Esophagus squamous epithelium (tissue), 5 donors: ENCODE measurements around the gene SLIT1. TPM values are rescaled to one million over a fixed set of nuclear protein-coding genes. Genes with fewer than 3 reads are reported as not detected.

Experiments
- DNase-seq: peaks from one replicate; lab custom pipeline; 2025; lab: John Stamatoyannopoulos, UW
- H3K27ac ChIP-seq, 4 donors: fragments of 200-600 bp; sonication (generic); one replicate each; pipeline ENCODE4 v1.5.1; 2016 to 2019; ENCODE audit warnings: mild to moderate bottlenecking in 1 of 4
- H3K27me3 ChIP-seq, 4 donors: fragments of 200-600 bp; sonication (generic); 1 replicate in 3 of 4; 2 replicates in 1 of 4; pipeline versions ENCODE4 v1.5.1 to v1.6.0; 2017 to 2021; ENCODE audit warnings: antibody characterized with exemption in 1 of 4
- H3K36me3 ChIP-seq, 3 donors: fragments of 200-600 bp; sonication (generic); one replicate each; pipeline ENCODE4 v1.5.1; 2016 to 2019
- H3K4me1 ChIP-seq, 3 donors: fragments of 200-600 bp; sonication (generic); one replicate each; pipeline ENCODE4 v1.5.1; 2017 to 2019
- H3K4me3 ChIP-seq, 4 donors: fragments of 200-600 bp; sonication (generic); 1 replicate in 3 of 4; 2 replicates in 1 of 4; pipeline ENCODE4 v1.5.1; 2016 to 2019; ENCODE audit warnings: mild to moderate bottlenecking in 2 of 4, moderate library complexity in 1 of 4
- H3K9me3 ChIP-seq, 3 donors: fragments of 200-600 bp; sonication (generic); one replicate each; pipeline ENCODE4 v1.5.1; 2016 to 2019
- POLR2A ChIP-seq, 4 donors: fragments of 450-650 bp; IDR thresholded peaks; one replicate each; pipeline ENCODE4 v1.6.1; 2017; ENCODE audit warnings: antibody characterized with exemption in 4 of 4, mild to moderate bottlenecking in 4 of 4, moderate library complexity in 3 of 4
- WGBS, 2 donors: methylation state at CpG; one replicate each; pipeline ENCODE4 v1.1.5; 2018; 5-methylcytosine and 5-hydroxymethylcytosine counted together
- intact Hi-C: fragments of 100-400 bp; cut with DNase I; formaldehyde crosslinking; loops from one replicate; pipeline ENCODE4 v1.15.0; 2022
- total RNA-seq, 4 donors: library from RNA; depleted of rRNA; stranded (reverse); fragments of >200 nt; gene quantifications; one replicate each; pipeline ENCODE4 v1.1.0, GENCODE V29; 2016
- TF ChIP-seq, protein P1 (sequence below), 6 experiments: fragments of 450-650 bp in 4 of 6; fragments of 200-600 bp in 2 of 6; sonication (generic) in 2 of 6; IDR thresholded peaks; one replicate each; pipeline ENCODE4 v1.5.1; 2016 to 2019; ENCODE audit warnings: antibody characterized with exemption in 6 of 6, mild to moderate bottlenecking in 4 of 6, moderate library complexity in 4 of 6
- donor health status: DM: yes; HTN: yes; CAD: no.

Gene SLIT1
- total RNA-seq, 4 donors from 2014 or later: not detected

DNA sequence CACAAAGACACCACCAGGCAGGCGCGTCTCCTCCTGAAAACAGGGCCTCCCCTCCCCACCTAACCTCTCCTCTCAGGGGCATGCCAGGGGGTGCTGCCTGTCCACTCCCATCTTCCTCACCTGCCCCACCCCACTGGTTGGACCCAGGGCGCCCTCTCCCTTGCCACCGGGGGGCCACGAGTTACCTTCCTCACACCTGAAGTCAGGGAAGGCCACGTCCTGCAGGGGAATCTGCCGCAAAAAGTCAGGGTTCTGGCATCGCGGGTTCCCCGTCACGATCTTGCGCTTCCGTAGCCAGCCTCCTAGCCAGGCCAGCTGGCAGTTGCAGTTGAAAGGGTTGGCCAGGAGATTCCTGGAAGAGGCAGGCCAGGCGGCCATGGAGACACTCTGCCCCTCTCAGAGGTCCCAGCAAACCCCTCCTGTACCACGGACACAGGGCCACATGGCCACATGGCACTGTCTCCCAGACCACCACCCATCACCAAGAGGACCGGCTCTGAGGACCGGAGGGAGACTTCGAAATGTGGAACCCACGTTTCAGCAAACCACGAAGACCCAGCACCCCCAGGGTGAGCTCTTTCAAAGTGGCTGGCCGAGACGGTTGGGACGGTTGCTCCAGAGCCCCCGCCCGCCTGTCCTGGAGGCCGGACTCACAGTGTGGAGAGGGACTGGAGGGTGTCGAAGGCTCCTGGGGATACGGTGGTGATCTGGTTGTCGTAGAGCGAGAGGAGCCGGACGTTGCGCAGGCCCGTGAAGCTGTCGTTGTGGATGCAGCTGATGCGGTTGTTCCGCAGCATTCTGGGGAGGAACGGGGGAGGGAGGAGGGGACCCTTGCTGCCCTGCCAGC, 142.8 kb downstream of the SLIT1 start:
- TF ChIP-seq POLR2A (IDR thresholded peaks at IDR 0.05): no peak
- TF ChIP-seq, protein P1, sequence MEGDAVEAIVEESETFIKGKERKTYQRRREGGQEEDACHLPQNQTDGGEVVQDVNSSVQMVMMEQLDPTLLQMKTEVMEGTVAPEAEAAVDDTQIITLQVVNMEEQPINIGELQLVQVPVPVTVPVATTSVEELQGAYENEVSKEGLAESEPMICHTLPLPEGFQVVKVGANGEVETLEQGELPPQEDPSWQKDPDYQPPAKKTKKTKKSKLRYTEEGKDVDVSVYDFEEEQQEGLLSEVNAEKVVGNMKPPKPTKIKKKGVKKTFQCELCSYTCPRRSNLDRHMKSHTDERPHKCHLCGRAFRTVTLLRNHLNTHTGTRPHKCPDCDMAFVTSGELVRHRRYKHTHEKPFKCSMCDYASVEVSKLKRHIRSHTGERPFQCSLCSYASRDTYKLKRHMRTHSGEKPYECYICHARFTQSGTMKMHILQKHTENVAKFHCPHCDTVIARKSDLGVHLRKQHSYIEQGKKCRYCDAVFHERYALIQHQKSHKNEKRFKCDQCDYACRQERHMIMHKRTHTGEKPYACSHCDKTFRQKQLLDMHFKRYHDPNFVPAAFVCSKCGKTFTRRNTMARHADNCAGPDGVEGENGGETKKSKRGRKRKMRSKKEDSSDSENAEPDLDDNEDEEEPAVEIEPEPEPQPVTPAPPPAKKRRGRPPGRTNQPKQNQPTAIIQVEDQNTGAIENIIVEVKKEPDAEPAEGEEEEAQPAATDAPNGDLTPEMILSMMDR (IDR thresholded peaks at IDR 0.05): no peak
- no peak for DNase-seq
- Histone ChIP-seq H3K4me3 (no peak overlapping the region), H3K27me3 (peaks cover 0 to 3% (median 0%) of the 10 kb centered on the region in 4 donors), H3K36me3 (no peaks in the 10 kb centered on the region), H3K27ac (no peak overlapping the region), H3K4me1 (peaks cover 2 to 9% (median 3%) of the 10 kb centered on the region in 3 donors), H3K9me3 (no peaks in the 10 kb centered on the region)
- WGBS, 2 donors: 84 to 92% methylated on average over 22 to 24 of the region's 38 CpGs
- intact Hi-C loops: no loop called here

DNA sequence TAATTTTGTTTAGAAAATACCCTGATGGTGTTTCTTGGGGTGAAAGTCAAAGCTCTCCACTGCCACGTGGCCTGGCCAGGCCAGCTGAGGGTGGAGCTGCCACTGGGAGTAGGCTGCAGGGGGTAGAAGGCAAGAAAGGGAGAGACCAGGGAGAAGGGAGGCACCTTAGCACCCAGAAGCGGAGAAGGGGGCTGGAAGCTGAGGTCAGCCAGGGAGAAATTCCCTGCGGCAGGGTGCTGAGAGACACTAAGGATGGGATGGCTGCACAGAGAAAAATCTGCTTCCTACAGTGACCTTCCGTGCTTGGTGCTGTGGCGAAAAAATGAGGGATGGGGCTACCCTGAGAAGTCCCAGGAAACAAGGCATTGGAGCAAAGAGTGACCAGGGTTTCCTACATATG, 143.7 kb downstream of the SLIT1 start:
- WGBS, 2 donors: 80% methylated on average over 5 of the region's 5 CpGs
- intact Hi-C loops: no loop called here
- Histone ChIP-seq H3K9me3 (no peaks in the 10 kb centered on the region), H3K27ac (no peak overlapping the region), H3K4me1 (peaks cover 8 to 17% (median 8%) of the 10 kb centered on the region in 3 donors), H3K4me3 (no peak overlapping the region), H3K27me3 (peaks cover 0 to 3% (median 0%) of the 10 kb centered on the region in 4 donors), H3K36me3 (no peaks in the 10 kb centered on the region)
- TF ChIP-seq POLR2A (IDR thresholded peaks at IDR 0.05): no peak
- DNase-seq: no peak

DNA sequence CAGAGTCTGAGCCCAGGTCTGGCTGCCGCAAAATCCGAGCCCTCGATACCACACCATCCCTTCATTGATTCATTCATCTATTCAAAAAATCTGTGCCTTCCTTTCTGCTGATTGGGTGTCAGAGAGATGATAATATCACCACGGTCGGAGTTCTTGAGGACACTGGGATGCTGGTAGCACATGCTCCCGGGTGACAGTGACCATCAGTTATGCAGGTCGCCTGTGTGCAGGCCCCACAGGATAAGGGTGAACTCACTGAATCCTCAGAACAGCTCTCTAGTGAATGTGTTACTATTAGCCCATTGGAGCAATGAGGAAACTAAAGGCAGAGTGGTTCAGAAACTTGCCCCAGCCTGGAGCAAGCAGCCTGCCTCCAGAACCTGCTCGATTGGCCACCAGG, 145.1 kb downstream of the SLIT1 start:
- no peak overlapping the region for H3K4me3 ChIP-seq
- H3K36me3 ChIP-seq: no peaks in the 10 kb centered on the region
- DNase-seq: no peak
- H3K9me3 ChIP-seq: no peaks in the 10 kb centered on the region
- H3K27me3 ChIP-seq: peaks cover 0 to 2% (median 0%) of the 10 kb centered on the region in 4 donors
- peaks cover 8 to 12% (median 8%) of the 10 kb centered on the region in 3 donors for H3K4me1 ChIP-seq
- TF ChIP-seq POLR2A (IDR thresholded peaks at IDR 0.05): no peak
- TF ChIP-seq, protein P1 (IDR thresholded peaks at IDR 0.05): no peak
- WGBS, 2 donors: 76 to 86% methylated on average over 5 to 7 of the region's 8 CpGs
- no peak overlapping the region for H3K27ac ChIP-seq
- intact Hi-C loops: no loop called here

DNA sequence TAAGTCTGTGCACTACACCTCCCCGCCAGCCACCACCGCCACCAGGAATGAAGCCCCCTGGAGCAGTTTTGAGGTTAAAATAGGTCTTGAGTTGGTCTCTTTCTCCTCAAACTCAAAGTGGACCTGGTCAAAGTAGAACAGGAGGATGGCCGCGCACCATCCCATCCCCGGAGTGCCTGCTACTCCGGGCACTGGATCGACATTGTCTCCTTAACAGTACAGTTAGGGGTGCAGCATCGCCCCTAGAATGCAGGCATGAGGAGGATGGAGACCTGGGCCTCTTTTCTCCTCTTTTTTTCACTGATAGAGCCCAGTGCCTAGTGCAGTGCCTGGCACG, 145.5 kb downstream of the SLIT1 start:
- DNase-seq: no peak
- intact Hi-C loops: no loop called here
- TF ChIP-seq, protein P1 (IDR thresholded peaks at IDR 0.05): no peak
- no peak for TF ChIP-seq POLR2A (IDR thresholded peaks at IDR 0.05)
- Histone ChIP-seq H3K4me1 (peaks cover 8 to 12% (median 8%) of the 10 kb centered on the region in 3 donors), H3K27me3 (peaks cover 0 to 7% (median 0%) of the 10 kb centered on the region in 4 donors), H3K27ac (no peak overlapping the region), H3K36me3 (no peaks in the 10 kb centered on the region), H3K4me3 (no peak overlapping the region), H3K9me3 (no peaks in the 10 kb centered on the region)
- 90 to 100% methylated on average over 4 to 6 of the region's 9 CpGs for WGBS, 2 donors

DNA sequence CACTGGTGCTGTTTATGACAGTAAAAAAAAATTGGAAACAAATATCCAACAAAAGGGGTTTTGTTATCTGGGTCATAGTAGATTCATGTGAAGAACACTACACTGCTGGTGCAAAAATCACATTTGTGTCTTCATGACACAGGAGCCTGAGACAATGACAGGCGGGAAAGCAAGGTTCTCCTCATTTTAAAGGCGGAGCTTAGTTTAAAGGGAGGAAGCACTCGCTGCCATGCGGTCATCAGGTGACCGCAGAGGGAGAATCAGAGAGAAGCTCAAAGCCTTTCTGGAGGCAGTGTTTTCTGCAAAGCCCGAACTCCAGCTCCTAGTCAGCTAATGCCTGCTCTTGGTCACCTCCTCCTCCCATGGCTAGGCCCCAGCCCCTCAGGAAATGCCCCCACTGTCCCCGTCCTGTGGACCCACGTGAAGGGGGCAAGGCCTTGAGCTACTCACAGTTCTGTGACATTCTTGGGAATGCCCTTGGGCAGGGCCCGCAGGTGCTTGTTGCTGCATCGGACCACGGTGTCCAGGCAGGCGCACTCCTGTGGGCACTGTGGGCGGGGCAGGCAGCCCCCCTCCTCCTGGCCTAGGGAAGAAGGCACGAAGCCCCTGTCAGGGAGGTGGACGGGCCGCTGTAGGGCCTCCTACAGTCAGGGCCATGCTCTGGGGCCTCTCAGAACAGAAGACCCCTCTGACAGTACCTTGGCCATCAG, 146.1 kb downstream of the SLIT1 start:
- peaks cover 8 to 12% (median 8%) of the 10 kb centered on the region in 3 donors for H3K4me1 ChIP-seq
- 74 to 83% methylated on average over 8 to 10 of the region's 16 CpGs for WGBS, 2 donors
- H3K27ac ChIP-seq: no peak overlapping the region
- intact Hi-C loops: loop anchor here (10.0 kb wide), 1 partner anchor 275 kb away; no protein-coding TSS in a partner anchor
- H3K9me3 ChIP-seq: no peaks in the 10 kb centered on the region
- no peak for DNase-seq
- no peak overlapping the region for H3K4me3 ChIP-seq
- no peaks in the 10 kb centered on the region for H3K36me3 ChIP-seq
- peaks cover 0 to 12% (median 0%) of the 10 kb centered on the region in 4 donors for H3K27me3 ChIP-seq
- TF ChIP-seq, protein P1 (IDR thresholded peaks at IDR 0.05): no peak
- no peak for TF ChIP-seq POLR2A (IDR thresholded peaks at IDR 0.05)
